HAP-1 (cell line): ENCODE data around the gene CCR2.
"Not testable (repeated sequence)": the region's sequence is repeated elsewhere in the genome, so short reads cannot be mapped to it uniquely, and the experiment has no call there.

Experiments
- DNase-seq, 2 experiments: peaks; one replicate each; pipeline ENCODE4 v3.0.0-alpha.2; 2016 to 2020; ENCODE audit warnings: low spot score in 2 of 2
- H3K27me3 ChIP-seq: fragments of 250-450 bp; sonication (Bioruptor Pico); 2 replicates; pipeline ENCODE4 v1.5.1; 2020; ENCODE audit warnings: low read depth, mild to moderate bottlenecking, moderate library complexity
- H3K36me3 ChIP-seq: fragments of 250-450 bp; sonication (Bioruptor Pico); replicated peaks from 2 replicates; pipeline ENCODE4 v1.5.1; 2020; ENCODE audit warnings: mild to moderate bottlenecking
- H3K4me1 ChIP-seq: fragments of 250-450 bp; sonication (Bioruptor Pico); 2 replicates; pipeline ENCODE4 v1.5.1; 2020; ENCODE audit warnings: mild to moderate bottlenecking
- H3K4me3 ChIP-seq: fragments of 250-450 bp; sonication (Bioruptor Pico); 2 replicates; pipeline ENCODE4 v1.5.1; 2020; ENCODE audit warnings: mild to moderate bottlenecking, moderate library complexity
- H3K9me3 ChIP-seq: fragments of 250-450 bp; sonication (Bioruptor Pico); 2 replicates; pipeline ENCODE4 v1.5.1; 2020; ENCODE audit warnings: mild to moderate bottlenecking, moderate library complexity
- in situ Hi-C: fragments of 300-500 bp; cut with MboI; formaldehyde crosslinking; loops from 3 replicates; pipeline ENCODE4 v1.14.3; 2020; ENCODE audit warnings: low sequenced_read_pairs, inconsistent platforms, mixed read lengths

CCR2 gene

DNA sequence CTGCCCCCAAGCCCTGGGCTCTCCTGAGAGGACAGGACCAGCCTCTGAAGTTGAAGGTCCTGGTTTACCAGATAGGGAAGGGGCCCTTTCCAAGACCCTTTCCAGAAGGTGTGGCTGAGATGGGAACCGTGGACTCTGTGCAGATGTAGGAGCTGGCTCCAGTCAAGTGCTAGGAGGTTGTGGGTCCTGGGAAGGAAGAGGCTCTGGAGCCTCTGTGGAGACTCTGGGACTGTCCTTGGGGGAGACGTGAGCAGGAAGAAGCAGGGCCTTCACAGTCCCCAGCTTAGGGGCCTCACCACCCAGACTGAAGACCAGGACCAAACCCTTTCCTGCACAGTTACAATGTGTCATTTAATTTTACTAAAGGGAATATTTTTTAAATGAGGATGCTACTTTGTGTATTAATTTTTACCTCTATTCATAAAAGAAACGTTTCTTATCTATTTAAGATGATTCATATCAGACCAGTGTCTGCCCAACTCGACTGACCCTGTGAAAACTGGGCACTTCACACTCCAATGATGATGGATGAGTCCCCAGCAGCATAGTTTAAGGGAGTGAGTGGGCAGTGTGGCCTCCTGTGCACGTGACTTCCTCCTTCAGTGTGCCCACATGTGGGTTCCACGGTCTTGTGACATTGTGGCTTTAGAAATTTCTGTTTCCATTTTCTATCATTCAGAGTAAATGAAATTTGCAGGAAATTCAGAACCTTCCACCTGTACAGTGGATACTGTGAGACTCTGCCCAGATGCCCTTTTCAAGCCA lies 42.0 kb downstream of the CCR2 start:
- peaks cover 8% of the 10 kb centered on the region; the same call in 1 of the 2 replicates for H3K27me3 ChIP-seq
- no peaks in the 10 kb centered on the region for H3K36me3 ChIP-seq
- no peaks in the 10 kb centered on the region for H3K9me3 ChIP-seq
- DNase-seq = no peak
- in situ Hi-C loops = no loop called here
- no peak overlapping the region for H3K4me3 ChIP-seq
- no peaks in the 10 kb centered on the region for H3K4me1 ChIP-seq

DNA sequence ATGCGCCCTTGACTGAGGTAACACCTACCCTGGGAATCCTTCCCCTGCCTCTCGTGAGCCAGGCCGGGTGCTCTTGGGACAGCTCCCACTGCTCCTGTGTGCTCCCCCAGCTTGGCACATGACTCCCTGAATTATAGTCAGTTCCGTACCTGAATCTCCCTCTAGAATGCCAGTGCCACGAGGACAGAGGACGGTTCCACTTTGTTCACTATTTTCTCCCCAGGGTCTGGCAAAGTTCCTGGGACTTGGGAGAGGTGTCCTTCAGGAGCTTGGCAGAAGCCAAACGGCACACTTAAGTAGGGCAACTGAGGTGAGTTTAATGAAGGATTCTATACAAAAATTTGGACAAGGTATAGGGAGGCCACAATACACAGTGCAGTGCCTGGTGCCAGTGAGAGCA lies 43.2 kb downstream of the CCR2 start:
- Histone ChIP-seq H3K36me3 (no peaks in the 10 kb centered on the region), H3K4me1 (no peaks in the 10 kb centered on the region), H3K27me3 (peaks cover 8% of the 10 kb centered on the region; the same call in 1 of the 2 replicates), H3K9me3 (no peaks in the 10 kb centered on the region), H3K4me3 (no peak overlapping the region)
- in situ Hi-C loops = no loop called here
- DNase-seq = no peak

DNA sequence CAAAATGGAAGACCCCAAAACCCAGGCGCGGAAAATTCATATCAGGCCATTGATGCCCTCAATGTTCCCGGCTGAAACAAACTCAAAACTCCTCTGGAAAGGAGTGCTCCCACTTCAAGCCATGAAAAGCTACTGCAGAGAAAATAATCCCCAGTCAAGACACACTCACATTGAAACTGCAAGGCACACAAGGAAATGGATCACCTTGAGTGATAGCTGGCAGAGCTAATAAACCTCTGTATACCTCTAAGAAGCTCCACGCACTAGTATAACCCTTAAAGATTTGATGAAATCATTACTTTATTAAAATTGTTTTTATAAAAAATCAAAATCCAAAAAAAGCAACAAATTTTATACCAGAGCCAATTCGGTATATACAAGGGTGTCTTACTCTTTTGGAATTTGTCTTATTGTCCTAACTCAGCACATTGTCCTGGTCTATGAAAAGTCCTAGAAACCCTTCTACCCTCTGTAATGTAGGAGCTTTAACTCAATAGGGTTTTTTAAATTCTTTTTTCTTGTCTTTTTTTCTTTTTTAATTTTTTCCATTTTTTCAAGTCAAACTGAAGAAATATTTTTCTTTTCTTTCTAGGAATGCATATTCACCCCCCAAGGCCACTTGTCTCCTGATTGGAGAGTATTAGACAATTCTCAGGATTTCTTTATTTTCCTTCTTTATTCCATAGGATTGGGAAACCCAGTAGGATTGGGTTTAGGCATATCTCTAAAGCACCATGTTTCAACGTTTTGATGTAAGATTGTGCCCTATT lies 44.5 kb downstream of the CCR2 start:
- Histone ChIP-seq H3K9me3 (no peaks in the 10 kb centered on the region), H3K4me3 (no peak overlapping the region), H3K27me3 (peaks cover 8% of the 10 kb centered on the region; the same call in 1 of the 2 replicates), H3K4me1 (no peaks in the 10 kb centered on the region), H3K36me3 (no peaks in the 10 kb centered on the region)
- in situ Hi-C loops = no loop called here
- DNase-seq = no peak

DNA sequence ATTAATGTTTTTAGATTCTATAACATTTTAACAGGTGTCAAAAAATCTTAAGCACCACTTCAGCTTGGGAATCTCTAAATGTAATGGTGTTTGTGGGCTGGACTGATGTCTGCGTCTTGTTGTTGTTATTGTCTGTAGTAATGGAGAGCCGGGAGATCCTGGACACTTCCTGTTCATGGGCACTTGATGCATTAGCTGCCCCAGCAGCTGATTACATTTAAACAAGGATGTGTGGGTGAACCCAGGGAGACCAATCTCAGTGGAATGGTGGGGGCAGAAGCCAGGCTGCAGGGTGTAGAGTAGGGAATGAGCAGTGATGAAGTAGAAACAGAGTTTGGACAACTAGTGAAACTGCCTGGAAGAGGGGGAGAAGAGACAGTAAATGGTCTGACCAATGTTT lies 45.2 kb downstream of the CCR2 start:
- no peak overlapping the region for H3K4me3 ChIP-seq
- H3K9me3 ChIP-seq = no peaks in the 10 kb centered on the region
- peaks cover 8% of the 10 kb centered on the region; the same call in 1 of the 2 replicates for H3K27me3 ChIP-seq
- in situ Hi-C loops = no loop called here
- H3K4me1 ChIP-seq = no peaks in the 10 kb centered on the region
- no peaks in the 10 kb centered on the region for H3K36me3 ChIP-seq
- no peak for DNase-seq

DNA sequence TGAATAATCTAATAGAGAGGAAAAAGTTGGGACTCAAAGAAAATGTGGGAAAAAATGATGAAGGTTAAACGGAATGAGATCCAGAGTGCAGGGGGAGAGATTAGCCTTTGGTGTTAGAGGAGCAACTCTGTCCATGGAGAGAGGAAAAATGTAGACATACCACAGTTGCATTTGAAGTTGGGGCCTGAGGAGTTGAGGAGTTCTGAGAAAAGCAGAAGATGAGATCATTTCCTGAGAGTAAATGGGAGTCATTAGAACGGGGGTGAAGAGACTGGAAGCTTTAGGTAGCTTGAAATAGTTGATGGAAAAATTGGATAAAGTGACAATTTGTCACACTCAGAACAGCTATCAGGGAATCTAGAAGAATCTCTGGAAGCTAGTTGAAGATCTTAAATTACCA lies 45.6 kb downstream of the CCR2 start:
- H3K4me3 ChIP-seq = no peak overlapping the region
- no peaks in the 10 kb centered on the region for H3K36me3 ChIP-seq
- H3K27me3 ChIP-seq = peaks cover 8% of the 10 kb centered on the region; the same call in 1 of the 2 replicates
- in situ Hi-C loops = no loop called here
- no peaks in the 10 kb centered on the region for H3K9me3 ChIP-seq
- DNase-seq = no peak
- no peaks in the 10 kb centered on the region for H3K4me1 ChIP-seq

DNA sequence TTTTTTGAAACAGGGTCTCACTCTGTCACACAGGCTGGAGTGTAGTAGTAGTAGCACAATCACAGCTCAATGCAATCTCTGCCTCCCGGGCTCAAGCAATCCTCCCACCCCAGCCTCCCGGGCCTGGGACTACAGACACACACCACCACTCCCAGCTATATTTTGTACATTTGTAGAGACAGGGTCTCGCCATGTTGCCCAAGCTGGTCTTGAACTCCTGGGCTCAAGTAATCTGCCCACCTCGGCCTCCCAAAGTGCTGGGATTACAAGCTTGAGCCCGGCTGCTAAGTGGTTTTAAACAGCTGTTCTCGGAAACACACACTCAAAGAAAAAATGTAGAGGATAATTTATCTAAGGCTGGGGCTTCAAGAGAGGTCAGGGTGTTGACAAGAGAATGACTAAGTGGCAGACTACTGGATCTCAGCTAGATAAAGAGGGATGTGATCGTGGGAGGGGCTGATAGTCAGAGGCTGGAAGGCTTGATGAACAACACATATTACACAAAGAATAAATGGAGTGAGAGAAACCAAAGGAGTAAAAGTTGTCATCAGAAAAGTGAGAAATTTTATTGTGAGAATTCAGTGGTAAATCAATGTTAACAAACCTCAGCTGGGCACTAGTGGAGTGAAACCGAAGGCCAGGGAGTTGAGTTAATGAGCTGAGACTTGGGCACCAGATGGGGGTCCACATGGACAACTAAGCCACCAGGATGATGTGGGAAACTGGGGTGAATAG lies 46.3 kb downstream of the CCR2 start:
- H3K27me3 ChIP-seq = peaks cover 8% of the 10 kb centered on the region; the same call in 1 of the 2 replicates
- H3K36me3 ChIP-seq = no peaks in the 10 kb centered on the region
- in situ Hi-C loops = no loop called here
- no peaks in the 10 kb centered on the region for H3K4me1 ChIP-seq
- no peak overlapping the region for H3K4me3 ChIP-seq
- DNase-seq = no peak
- H3K9me3 ChIP-seq = no peaks in the 10 kb centered on the region

DNA sequence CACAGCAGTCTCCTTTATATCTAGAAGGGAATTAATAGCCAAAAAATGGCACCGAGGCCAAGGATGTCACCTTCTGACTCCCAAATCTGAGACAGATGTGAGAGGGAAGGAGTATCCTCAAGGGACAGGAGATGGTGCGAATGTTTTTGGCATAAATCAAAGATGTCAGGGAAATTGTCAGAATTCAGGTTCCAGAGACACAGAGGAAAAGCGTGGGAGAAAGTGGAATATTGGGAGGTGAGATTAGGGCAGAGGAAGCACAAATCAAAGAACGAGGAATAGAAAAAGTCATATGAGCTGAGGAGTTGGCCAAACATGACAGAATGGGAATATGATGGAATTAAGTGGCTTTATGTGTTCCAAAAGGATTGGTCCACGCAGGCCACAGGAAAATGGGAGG lies 46.9 kb downstream of the CCR2 start:
- H3K4me1 ChIP-seq = no peaks in the 10 kb centered on the region
- H3K27me3 ChIP-seq = peaks cover 8% of the 10 kb centered on the region; the same call in 1 of the 2 replicates
- in situ Hi-C loops = no loop called here

DNA sequence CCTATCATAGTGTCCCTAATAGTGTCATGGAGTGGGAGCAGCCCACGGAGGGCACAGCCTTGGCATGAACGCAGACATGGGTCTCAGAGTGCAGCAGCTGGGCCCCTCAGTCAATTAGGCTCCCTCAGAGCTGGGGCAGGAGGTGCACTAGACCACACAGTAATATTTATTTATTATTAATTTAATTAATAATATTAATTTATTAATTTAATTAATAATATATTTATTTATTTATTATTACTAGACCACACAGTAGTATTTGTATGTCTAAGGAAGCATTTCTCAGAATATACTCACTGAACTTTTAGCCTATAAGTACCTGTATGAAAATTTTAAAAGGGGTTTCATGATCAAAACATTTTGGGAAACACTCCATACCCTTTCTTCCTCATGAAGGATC lies 47.7 kb downstream of the CCR2 start:
- no peak overlapping the region for H3K4me3 ChIP-seq

More for the DNA sequence above, 46.9 kb downstream of the CCR2 start:
- DNase-seq = no peak
- Histone ChIP-seq H3K9me3 (no peaks in the 10 kb centered on the region), H3K36me3 (no peaks in the 10 kb centered on the region), H3K4me3 (no peak overlapping the region)

DNA sequence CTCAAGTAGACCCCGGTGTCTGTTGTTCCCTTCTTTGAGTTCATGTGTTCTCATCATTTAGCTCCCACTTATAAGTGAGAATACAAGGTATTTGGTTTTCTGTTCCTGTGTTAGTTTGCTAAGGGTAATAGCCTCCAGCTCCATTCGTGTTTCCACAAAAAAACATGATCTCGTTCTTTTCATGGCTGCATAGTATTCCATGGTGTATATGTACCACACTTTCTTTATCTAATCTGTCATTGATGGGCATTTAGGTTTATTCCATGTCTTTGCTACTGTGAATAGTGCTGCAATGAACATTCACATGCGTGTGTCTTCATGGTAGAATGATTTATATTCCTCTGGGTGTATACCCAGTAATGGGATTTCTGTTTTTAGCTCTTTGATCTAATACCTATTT lies 49.0 kb downstream of the CCR2 start:
- DNase-seq, in situ Hi-C loops, H3K36me3 ChIP-seq, H3K4me3 ChIP-seq, H3K9me3 ChIP-seq, H3K4me1 ChIP-seq: not testable (repeated sequence)
- peaks cover 18% of the 10 kb centered on the region for H3K27me3 ChIP-seq

More for the DNA sequence above, 47.7 kb downstream of the CCR2 start:
- Histone ChIP-seq H3K9me3 (no peaks in the 10 kb centered on the region), H3K27me3 (peaks cover 14% of the 10 kb centered on the region), H3K36me3 (no peaks in the 10 kb centered on the region), H3K4me1 (no peaks in the 10 kb centered on the region)
- in situ Hi-C loops = no loop called here
- DNase-seq = no peak

DNA sequence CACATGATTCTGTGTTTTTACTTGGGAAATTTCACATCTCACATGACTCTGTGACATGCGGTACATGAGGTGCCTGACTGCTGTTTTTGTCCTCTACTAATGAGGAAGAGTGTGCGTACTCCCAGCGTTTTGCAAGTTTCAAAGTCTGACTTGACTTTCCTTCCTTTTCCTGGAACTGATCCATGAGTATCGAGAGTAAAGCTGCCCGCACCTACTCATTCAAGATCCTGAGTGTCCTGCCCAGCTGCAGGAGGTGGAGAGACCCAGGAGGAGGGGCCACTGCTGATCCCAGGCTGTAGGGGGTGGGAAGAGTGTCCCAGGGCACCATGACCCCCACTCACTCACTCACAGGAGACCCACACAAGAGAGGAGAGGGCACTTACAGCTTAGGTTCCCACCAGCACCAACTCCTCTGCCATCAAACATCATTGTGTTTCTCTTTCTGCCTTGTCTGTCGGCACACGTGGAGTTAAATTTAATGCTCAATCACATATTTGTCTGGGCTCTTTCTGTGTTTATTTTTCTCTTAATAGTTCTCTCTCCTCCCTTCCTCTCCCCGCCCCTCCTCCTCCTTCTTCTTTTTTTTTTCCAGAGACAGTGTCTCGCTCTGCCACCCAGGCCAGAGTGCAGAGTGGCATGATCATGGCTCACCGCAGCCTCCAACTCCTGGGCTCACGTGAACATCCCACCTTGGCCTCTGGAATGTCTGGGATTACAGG lies 51.5 kb downstream of the CCR2 start:
- Histone ChIP-seq H3K36me3 (no peaks in the 10 kb centered on the region), H3K9me3 (no peaks in the 10 kb centered on the region), H3K27me3 (peaks cover 15% of the 10 kb centered on the region), H3K4me1 (no peaks in the 10 kb centered on the region), H3K4me3 (no peak overlapping the region)
- in situ Hi-C loops = no loop called here
- no peak for DNase-seq

DNA sequence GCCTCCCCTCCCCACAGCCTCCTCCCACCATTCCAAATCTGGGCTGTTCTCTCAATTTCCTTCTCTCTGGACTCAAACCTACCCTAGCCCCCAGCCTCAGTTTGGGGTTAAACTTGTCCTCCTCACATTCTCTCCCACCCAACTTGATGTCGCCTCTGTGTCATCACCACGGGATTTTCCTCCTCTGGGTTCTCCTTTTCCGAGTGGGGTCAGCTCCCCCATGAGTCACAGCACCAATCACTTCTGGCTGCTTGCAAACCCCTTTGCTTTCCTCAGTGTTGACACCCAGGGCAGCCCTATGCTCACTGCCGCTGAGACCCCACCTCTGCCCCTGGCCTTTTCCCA lies 52.5 kb downstream of the CCR2 start:
- H3K36me3 ChIP-seq = no peaks in the 10 kb centered on the region
- no peak overlapping the region for H3K4me3 ChIP-seq
- peaks cover 15% of the 10 kb centered on the region for H3K27me3 ChIP-seq
- no peak for DNase-seq
- H3K9me3 ChIP-seq = no peaks in the 10 kb centered on the region
- no peaks in the 10 kb centered on the region for H3K4me1 ChIP-seq
- in situ Hi-C loops = no loop called here

DNA sequence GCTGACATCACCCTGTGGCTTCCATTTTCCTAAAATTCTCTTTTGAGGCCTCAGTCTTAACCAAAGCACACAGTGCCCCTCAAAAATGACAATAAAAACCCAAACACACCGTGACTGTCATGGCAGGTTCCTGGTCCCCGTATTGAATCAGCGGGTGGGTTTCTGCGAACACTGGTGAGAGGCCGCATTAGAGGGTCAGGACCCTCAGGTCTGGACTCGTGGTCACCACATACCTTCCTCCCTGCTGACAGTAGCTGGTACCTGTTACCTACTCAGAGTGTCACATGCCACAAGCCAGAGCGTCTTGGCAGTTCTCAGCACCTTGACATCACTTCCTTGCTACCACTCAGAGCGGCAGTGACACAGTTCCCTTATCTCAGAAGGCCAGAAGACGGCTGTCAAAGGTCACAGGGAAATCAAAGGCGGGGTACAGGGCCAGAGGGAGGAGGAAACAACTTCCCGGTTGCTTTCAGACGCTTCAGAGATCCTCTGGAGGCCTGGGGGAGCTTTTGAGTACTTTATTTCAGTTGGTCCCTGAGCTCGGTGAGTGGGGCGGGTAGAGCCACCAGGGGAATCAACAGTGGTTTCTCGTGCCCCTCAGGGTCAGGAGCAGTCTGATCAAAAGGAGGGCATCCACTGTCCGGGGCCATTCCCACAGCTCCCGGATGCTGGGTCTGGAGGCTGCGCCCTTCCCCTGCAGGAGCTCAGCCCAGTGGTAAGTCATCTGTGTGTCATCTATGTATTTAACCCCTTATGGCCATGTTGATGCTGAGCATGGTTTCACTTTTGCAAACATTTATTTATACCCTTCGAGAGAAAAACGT lies 53.1 kb downstream of the CCR2 start, which contains the start of the genes CCR5AS and CCRL2:
Gene CCR5AS, minus strand, starts transcription at position 279 of the 824 bp plus-strand sequence.
Gene CCRL2, plus strand, starts transcription at position 472 of the 824 bp plus-strand sequence. CDS start 821 bp downstream, outside the sequence.
- in situ Hi-C loops = no loop called here
- Histone ChIP-seq H3K36me3 (no peaks in the 10 kb centered on the region), H3K9me3 (no peaks in the 10 kb centered on the region), H3K4me3 (no peak within 1 kb of the TSS), H3K27me3 (peaks cover 15% of the 10 kb centered on the region), H3K4me1 (no peaks in the 10 kb centered on the region)
- DNase-seq = no peak
